Measurements from ENCODE around the gene CORIN. TPM values are rescaled to one million over a fixed set of nuclear protein-coding genes. Genes with fewer than 3 reads are reported as not detected.

The CORIN gene
- total and polyA plus RNA-seq, 2 donors (not counting 1 experiment from before 2014, with no cell fraction given): 0.25 TPM; not detected in 1

DNA sequence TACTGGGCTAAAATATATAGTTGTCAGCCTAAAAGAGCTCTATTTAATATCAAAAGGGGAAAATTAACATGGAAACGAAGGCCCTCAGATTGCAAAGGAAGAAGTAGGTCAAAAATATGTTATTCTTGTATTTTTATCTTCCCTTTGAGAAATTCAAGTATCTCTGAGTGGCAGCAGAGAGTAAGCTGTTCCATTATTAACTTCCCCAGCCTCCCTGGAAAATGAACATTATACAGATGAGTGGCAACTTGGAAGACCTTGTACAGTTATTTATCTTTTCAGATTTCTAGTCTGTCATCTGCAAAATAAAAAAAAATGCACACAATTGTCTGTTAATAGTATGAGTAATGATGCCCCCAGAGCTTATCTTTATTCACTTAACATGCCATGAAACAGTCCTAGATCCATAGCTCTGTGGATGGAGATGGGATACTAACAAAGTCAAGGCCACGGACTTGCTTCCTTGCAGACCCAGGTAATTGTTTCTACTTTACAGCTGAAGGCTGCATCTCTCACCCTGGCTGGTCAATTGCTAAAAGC, 93.0 kb downstream of the CORIN start:
- no peak overlapping the region for H3K27ac Mint-ChIP-seq
- Histone ChIP-seq H4K20me1 (ENCODE audit: control insufficient read depth, insufficient read depth, low read length, poor library complexity, severe bottlenecking) (no peaks in the 10 kb centered on the region), H3K27me3 (replicated peaks in 1 of 4; ENCODE audit: control extremely low read depth in 1 of 4, control insufficient read depth in 3 of 4, insufficient read depth in 4 of 4, low read length in 3 of 4) (no peaks in the 10 kb centered on the region), H3K36me3 (replicated peaks in 1 of 2; ENCODE audit: control extremely low read depth in 1 of 2, control insufficient read depth in 1 of 2, extremely low read depth in 1 of 2, insufficient read depth in 2 of 2, low read length in 1 of 2) (no peaks in the 10 kb centered on the region), H3K9ac (ENCODE audit: low read length) (no peak overlapping the region), H3K27ac (ENCODE audit: low read length in 2 of 2) (no peak overlapping the region), H3K9me3 (ENCODE audit: control extremely low read depth in 1 of 3, control insufficient read depth in 2 of 3, insufficient read depth in 1 of 3, low read length in 2 of 3) (peaks cover 0 to 3% (median 0%) of the 10 kb centered on the region in 3 donors), H3K4me2 (replicated peaks; ENCODE audit: low read depth, low read length, poor library complexity, severe bottlenecking) (no peak overlapping the region), H2AFZ (ENCODE audit: insufficient read depth, low read depth, low read length, poor library complexity, severe bottlenecking) (no peak overlapping the region), H3K79me2 (ENCODE audit: control insufficient read depth, insufficient read depth, low read length) (no peaks in the 10 kb centered on the region), H3K4me3 (ENCODE audit: control extremely low read depth in 1 of 5, extremely low read depth in 1 of 5, insufficient read depth in 1 of 5, low read depth in 2 of 5, low read length in 4 of 5) (no peak overlapping the region), H3K4me1 (ENCODE audit: control insufficient read depth in 2 of 2, insufficient read depth in 2 of 2, low read length in 2 of 2) (no peaks in the 10 kb centered on the region)
- ATAC-seq (ENCODE audit: low read depth) (no peak), DNase-seq (no peak)
- no peaks in the 10 kb centered on the region for H3K4me1 Mint-ChIP-seq
- H3K4me3 Mint-ChIP-seq: no peak overlapping the region
- CTCF ChIA-PET: no interaction called here
- no CpG with 5 or more reads among the region's 2 CpGs for WGBS (ENCODE audit: insufficient coverage)
- TF ChIP-seq EZH2 (IDR thresholded peaks at IDR 0.05; ENCODE audit: borderline replicate concordance, insufficient read depth, low read depth, low read length, poor library complexity, severe bottlenecking): no peak
- intact Hi-C loops (cut with micrococcal nuclease): no loop called here
- H3K27me3 Mint-ChIP-seq: peaks cover 3% of the 10 kb centered on the region
- POLR2A ChIA-PET: no interaction called here
- H3K9me3 Mint-ChIP-seq (ENCODE audit: insufficient read depth): peaks cover 7% of the 10 kb centered on the region

DNA sequence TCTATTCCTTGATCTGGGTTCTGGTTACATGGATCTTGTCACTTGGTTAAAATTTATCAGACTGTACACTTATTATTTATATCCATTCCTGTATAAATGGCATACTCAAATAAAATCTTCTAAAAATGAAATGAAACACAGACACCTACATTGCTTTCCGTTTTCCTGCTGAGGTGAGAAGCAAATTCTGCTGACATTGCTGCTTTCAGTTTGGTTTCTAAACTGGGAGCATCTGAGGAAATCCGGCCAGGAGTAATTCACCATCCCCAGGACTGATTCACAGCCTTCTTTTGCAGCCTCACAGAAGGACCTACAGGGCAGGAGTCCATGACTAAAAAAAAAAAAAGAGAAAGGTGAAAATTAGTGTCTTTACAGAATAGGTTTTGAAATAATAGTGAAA, 93.6 kb downstream of the CORIN start:
- Mint-ChIP-seq H3K4me3 (no peak overlapping the region), H3K27me3 (peaks cover under 1% of the 10 kb centered on the region), H3K9me3 (ENCODE audit: insufficient read depth) (peaks cover 8% of the 10 kb centered on the region), H3K4me1 (no peaks in the 10 kb centered on the region), H3K27ac (no peak overlapping the region)
- Histone ChIP-seq H3K27ac (ENCODE audit: low read length in 2 of 2) (no peak overlapping the region), H3K79me2 (ENCODE audit: control insufficient read depth, insufficient read depth, low read length) (no peaks in the 10 kb centered on the region), H3K9ac (ENCODE audit: low read length) (no peak overlapping the region), H3K27me3 (replicated peaks in 1 of 4; ENCODE audit: control extremely low read depth in 1 of 4, control insufficient read depth in 3 of 4, insufficient read depth in 4 of 4, low read length in 3 of 4) (no peaks in the 10 kb centered on the region), H4K20me1 (ENCODE audit: control insufficient read depth, insufficient read depth, low read length, poor library complexity, severe bottlenecking) (no peaks in the 10 kb centered on the region), H2AFZ (ENCODE audit: insufficient read depth, low read depth, low read length, poor library complexity, severe bottlenecking) (no peak overlapping the region), H3K4me1 (ENCODE audit: control insufficient read depth in 2 of 2, insufficient read depth in 2 of 2, low read length in 2 of 2) (no peaks in the 10 kb centered on the region), H3K36me3 (replicated peaks in 1 of 2; ENCODE audit: control extremely low read depth in 1 of 2, control insufficient read depth in 1 of 2, extremely low read depth in 1 of 2, insufficient read depth in 2 of 2, low read length in 1 of 2) (no peaks in the 10 kb centered on the region), H3K4me2 (replicated peaks; ENCODE audit: low read depth, low read length, poor library complexity, severe bottlenecking) (no peak overlapping the region), H3K9me3 (ENCODE audit: control extremely low read depth in 1 of 3, control insufficient read depth in 2 of 3, insufficient read depth in 1 of 3, low read length in 2 of 3) (peaks cover 0 to 3% (median 0%) of the 10 kb centered on the region in 3 donors), H3K4me3 (ENCODE audit: control extremely low read depth in 1 of 5, extremely low read depth in 1 of 5, insufficient read depth in 1 of 5, low read depth in 2 of 5, low read length in 4 of 5) (no peak overlapping the region)
- no CpG with 5 or more reads among the region's 2 CpGs for whole genome bisulfite sequencing (ENCODE audit: insufficient coverage)
- ChIA-PET CTCF (no interaction called here), POLR2A (no interaction called here)
- no peak for DNase-seq
- intact Hi-C loops (cut with micrococcal nuclease): no loop called here
- TF ChIP-seq, protein P1, sequence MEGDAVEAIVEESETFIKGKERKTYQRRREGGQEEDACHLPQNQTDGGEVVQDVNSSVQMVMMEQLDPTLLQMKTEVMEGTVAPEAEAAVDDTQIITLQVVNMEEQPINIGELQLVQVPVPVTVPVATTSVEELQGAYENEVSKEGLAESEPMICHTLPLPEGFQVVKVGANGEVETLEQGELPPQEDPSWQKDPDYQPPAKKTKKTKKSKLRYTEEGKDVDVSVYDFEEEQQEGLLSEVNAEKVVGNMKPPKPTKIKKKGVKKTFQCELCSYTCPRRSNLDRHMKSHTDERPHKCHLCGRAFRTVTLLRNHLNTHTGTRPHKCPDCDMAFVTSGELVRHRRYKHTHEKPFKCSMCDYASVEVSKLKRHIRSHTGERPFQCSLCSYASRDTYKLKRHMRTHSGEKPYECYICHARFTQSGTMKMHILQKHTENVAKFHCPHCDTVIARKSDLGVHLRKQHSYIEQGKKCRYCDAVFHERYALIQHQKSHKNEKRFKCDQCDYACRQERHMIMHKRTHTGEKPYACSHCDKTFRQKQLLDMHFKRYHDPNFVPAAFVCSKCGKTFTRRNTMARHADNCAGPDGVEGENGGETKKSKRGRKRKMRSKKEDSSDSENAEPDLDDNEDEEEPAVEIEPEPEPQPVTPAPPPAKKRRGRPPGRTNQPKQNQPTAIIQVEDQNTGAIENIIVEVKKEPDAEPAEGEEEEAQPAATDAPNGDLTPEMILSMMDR (IDR thresholded peaks at IDR 0.05): no peak
- TF ChIP-seq EZH2 (IDR thresholded peaks at IDR 0.05; ENCODE audit: borderline replicate concordance, insufficient read depth, low read depth, low read length, poor library complexity, severe bottlenecking): no peak
- ATAC-seq (ENCODE audit: low read depth): no peak

All from B cell (primary cell).